Measurements from ENCODE around the gene INTS3.
"Not testable (repeated sequence)": the region's sequence is repeated elsewhere in the genome, so short reads cannot be mapped to it uniquely, and the experiment has no call there.

GRCh38 chr1:153724634-153725033, 3.2 kb upstream of the INTS3 start:
- TF ChIP-seq, protein P1, sequence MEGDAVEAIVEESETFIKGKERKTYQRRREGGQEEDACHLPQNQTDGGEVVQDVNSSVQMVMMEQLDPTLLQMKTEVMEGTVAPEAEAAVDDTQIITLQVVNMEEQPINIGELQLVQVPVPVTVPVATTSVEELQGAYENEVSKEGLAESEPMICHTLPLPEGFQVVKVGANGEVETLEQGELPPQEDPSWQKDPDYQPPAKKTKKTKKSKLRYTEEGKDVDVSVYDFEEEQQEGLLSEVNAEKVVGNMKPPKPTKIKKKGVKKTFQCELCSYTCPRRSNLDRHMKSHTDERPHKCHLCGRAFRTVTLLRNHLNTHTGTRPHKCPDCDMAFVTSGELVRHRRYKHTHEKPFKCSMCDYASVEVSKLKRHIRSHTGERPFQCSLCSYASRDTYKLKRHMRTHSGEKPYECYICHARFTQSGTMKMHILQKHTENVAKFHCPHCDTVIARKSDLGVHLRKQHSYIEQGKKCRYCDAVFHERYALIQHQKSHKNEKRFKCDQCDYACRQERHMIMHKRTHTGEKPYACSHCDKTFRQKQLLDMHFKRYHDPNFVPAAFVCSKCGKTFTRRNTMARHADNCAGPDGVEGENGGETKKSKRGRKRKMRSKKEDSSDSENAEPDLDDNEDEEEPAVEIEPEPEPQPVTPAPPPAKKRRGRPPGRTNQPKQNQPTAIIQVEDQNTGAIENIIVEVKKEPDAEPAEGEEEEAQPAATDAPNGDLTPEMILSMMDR (IDR thresholded peaks at IDR 0.05), result not testable (repeated sequence)
- not testable (repeated sequence) for TF ChIP-seq POLR2A (IDR thresholded peaks at IDR 0.05)

Data from upper lobe of left lung (tissue), 4 donors.